HEK293 (cell line): ENCODE measurements around the gene MTOR.

ENCODE experiments used
- CTCF ChIA-PET: fragments of 350-600 bp; formaldehyde crosslinking; extraction: SDS; loops from one replicate; lab custom pipeline; 2021; ENCODE audit warnings: antibody characterized with exemption; lab: Yijun Ruan, JAX
- POLR2A ChIA-PET: fragments of 300-600 bp; formaldehyde crosslinking; extraction: SDS; loops from one replicate; lab custom pipeline; 2020; ENCODE audit warnings: antibody characterized with exemption, inconsistent platforms; lab: Yijun Ruan, JAX
- H3K27ac ChIP-seq: fragments of 200-500 bp; sonication (Bioruptor generic); 2 replicates; pipeline ENCODE4 v1.5.1; 2014; ENCODE audit warnings: low read depth, low read length, control low read depth, inconsistent platforms; ENCODE audit errors: extremely low read depth
- H3K36me3 ChIP-seq, 2 experiments: fragments of 200-500 bp in 1 of 2; sonication (Bioruptor generic) in 1 of 2; 1 replicate in 1 of 2; 2 replicates in 1 of 2; pipeline ENCODE4 v1.5.1; 2014 to 2017; ENCODE audit warnings: inconsistent platforms in 2 of 2, low read length in 2 of 2; ENCODE audit not compliant: control insufficient read depth in 2 of 2, insufficient read depth in 1 of 2
- H3K4me1 ChIP-seq: fragments of 200-500 bp; sonication (Bioruptor generic); 2 replicates; pipeline ENCODE4 v1.5.1; 2014; ENCODE audit warnings: mild to moderate bottlenecking, low read length, inconsistent platforms; ENCODE audit not compliant: control insufficient read depth, insufficient read depth
- H3K4me3 ChIP-seq: 2 replicates; pipeline ENCODE4 v1.5.1; 2011; ENCODE audit warnings: low read depth, mild to moderate bottlenecking, control low read depth, low read length, moderate library complexity
- H3K9me3 ChIP-seq: fragments of 200-500 bp; sonication (Bioruptor generic); 2 replicates; pipeline ENCODE4 v1.5.1; 2014; ENCODE audit warnings: low read depth, low read length, inconsistent platforms; ENCODE audit not compliant: control insufficient read depth, insufficient read depth
- GLI2 ChIP-seq: fragments of 450-650 bp; formaldehyde crosslinking; IDR thresholded peaks from 2 replicates; pipeline ENCODE4; 2017; ENCODE audit warnings: missing biosample characterization, missing genetic modification characterization, low read depth, borderline replicate concordance
- HOXC10 ChIP-seq: sonication (generic); formaldehyde crosslinking; IDR thresholded peaks from 2 replicates; pipeline ENCODE4 v1.8.1; 2023; ENCODE audit warnings: mild to moderate bottlenecking, missing genetic modification reagents
- MYNN ChIP-seq: fragments of 450-650 bp; formaldehyde crosslinking; IDR thresholded peaks from 2 replicates; pipeline ENCODE4 v1.5.1; 2016; ENCODE audit warnings: missing biosample characterization, missing genetic modification characterization, borderline replicate concordance
- SALL2 ChIP-seq: fragments of 450-650 bp; formaldehyde crosslinking; IDR thresholded peaks from 2 replicates; pipeline ENCODE4 v1.5.0; 2017; ENCODE audit warnings: missing biosample characterization, mild to moderate bottlenecking, missing genetic modification characterization, borderline replicate concordance
- ZNF10 ChIP-seq: fragments of 450-650 bp; formaldehyde crosslinking; IDR thresholded peaks from 2 replicates; pipeline ENCODE4 v1.5.1; 2017; ENCODE audit warnings: missing biosample characterization, missing genetic modification characterization
- ZNF148 ChIP-seq: fragments of 450-650 bp; formaldehyde crosslinking; IDR thresholded peaks from 2 replicates; pipeline ENCODE4 v1.5.0; 2017; ENCODE audit warnings: missing biosample characterization, missing genetic modification characterization, borderline replicate concordance
- ZNF174 ChIP-seq: fragments of 450-650 bp; formaldehyde crosslinking; IDR thresholded peaks from 2 replicates; pipeline ENCODE4 v1.5.0; 2017; ENCODE audit warnings: missing biosample characterization, mild to moderate bottlenecking, missing genetic modification characterization
- ZNF362 ChIP-seq: fragments of 450-650 bp; formaldehyde crosslinking; IDR thresholded peaks from 2 replicates; pipeline ENCODE4 v1.5.1; 2016; ENCODE audit warnings: missing biosample characterization, missing genetic modification characterization
- ZNF416 ChIP-seq: fragments of 450-650 bp; formaldehyde crosslinking; IDR thresholded peaks from 2 replicates; pipeline ENCODE4 v1.5.1; 2016; ENCODE audit warnings: missing biosample characterization, missing genetic modification characterization
- ZNF529 ChIP-seq: fragments of 450-650 bp; formaldehyde crosslinking; IDR thresholded peaks from 2 replicates; pipeline ENCODE4 v1.5.1; 2017; ENCODE audit warnings: missing genetic modification characterization, missing biosample characterization; ENCODE audit not compliant: insufficient replicate concordance
- ZNF561 ChIP-seq: fragments of 450-650 bp; IDR thresholded peaks from 2 replicates; pipeline ENCODE4 v1.5.1; 2018; ENCODE audit warnings: missing biosample characterization, missing genetic modification characterization, borderline replicate concordance
- ZNF610 ChIP-seq: fragments of 450-650 bp; formaldehyde crosslinking; IDR thresholded peaks from 2 replicates; pipeline ENCODE4 v1.5.1; 2016; ENCODE audit warnings: missing biosample characterization, missing genetic modification characterization, borderline replicate concordance
- ZNF621 ChIP-seq: fragments of 450-650 bp; formaldehyde crosslinking; IDR thresholded peaks from 2 replicates; pipeline ENCODE4 v1.5.1; 2017; ENCODE audit warnings: missing biosample characterization, missing genetic modification characterization
- TF ChIP-seq, protein P1 (sequence below): fragments of 450-650 bp; formaldehyde crosslinking; IDR thresholded peaks from 2 replicates; pipeline ENCODE4 v1.5.1; 2016; ENCODE audit warnings: missing biosample characterization, missing genetic modification characterization
- TF ChIP-seq, protein P2 (sequence below): fragments of 450-650 bp; formaldehyde crosslinking; IDR thresholded peaks from 2 replicates; pipeline ENCODE4 v1.5.1; 2016; ENCODE audit warnings: missing biosample characterization, missing genetic modification characterization, borderline replicate concordance
- TF ChIP-seq, protein P3 (sequence below): fragments of 450-650 bp; formaldehyde crosslinking; IDR thresholded peaks from 2 replicates; pipeline ENCODE4 v1.5.1; 2016; ENCODE audit warnings: missing biosample characterization, missing genetic modification characterization
- TF ChIP-seq, protein P4 (sequence below): fragments of 450-650 bp; formaldehyde crosslinking; IDR thresholded peaks from 2 replicates; pipeline ENCODE4 v1.5.1; 2016; ENCODE audit warnings: missing biosample characterization, missing genetic modification characterization

MTOR gene

GRCh38 chr1:11179125-11179524, 83.2 kb downstream of the MTOR start:
- Histone ChIP-seq H3K4me3 (no peak overlapping the region), H3K27ac (no peak overlapping the region), H3K9me3 (no peaks in the 10 kb centered on the region), H3K4me1 (peaks cover 11% of the 10 kb centered on the region), H3K36me3 (peaks cover 0 to 59% of the 10 kb centered on the region in 2 experiments; a peak in 2 of 3 replicates)
- ChIA-PET POLR2A (no interaction called here), CTCF (interaction anchor here (0.8 to 4.1 kb wide), 2 partner anchors 18 to 142 kb away, joined by 3 to 19 read pairs; no protein-coding TSS in a partner anchor)
- TF ChIP-seq, protein P1, sequence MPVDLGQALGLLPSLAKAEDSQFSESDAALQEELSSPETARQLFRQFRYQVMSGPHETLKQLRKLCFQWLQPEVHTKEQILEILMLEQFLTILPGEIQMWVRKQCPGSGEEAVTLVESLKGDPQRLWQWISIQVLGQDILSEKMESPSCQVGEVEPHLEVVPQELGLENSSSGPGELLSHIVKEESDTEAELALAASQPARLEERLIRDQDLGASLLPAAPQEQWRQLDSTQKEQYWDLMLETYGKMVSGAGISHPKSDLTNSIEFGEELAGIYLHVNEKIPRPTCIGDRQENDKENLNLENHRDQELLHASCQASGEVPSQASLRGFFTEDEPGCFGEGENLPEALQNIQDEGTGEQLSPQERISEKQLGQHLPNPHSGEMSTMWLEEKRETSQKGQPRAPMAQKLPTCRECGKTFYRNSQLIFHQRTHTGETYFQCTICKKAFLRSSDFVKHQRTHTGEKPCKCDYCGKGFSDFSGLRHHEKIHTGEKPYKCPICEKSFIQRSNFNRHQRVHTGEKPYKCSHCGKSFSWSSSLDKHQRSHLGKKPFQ (tag by site-specific recombination): no peak
- TF ChIP-seq, protein P2, sequence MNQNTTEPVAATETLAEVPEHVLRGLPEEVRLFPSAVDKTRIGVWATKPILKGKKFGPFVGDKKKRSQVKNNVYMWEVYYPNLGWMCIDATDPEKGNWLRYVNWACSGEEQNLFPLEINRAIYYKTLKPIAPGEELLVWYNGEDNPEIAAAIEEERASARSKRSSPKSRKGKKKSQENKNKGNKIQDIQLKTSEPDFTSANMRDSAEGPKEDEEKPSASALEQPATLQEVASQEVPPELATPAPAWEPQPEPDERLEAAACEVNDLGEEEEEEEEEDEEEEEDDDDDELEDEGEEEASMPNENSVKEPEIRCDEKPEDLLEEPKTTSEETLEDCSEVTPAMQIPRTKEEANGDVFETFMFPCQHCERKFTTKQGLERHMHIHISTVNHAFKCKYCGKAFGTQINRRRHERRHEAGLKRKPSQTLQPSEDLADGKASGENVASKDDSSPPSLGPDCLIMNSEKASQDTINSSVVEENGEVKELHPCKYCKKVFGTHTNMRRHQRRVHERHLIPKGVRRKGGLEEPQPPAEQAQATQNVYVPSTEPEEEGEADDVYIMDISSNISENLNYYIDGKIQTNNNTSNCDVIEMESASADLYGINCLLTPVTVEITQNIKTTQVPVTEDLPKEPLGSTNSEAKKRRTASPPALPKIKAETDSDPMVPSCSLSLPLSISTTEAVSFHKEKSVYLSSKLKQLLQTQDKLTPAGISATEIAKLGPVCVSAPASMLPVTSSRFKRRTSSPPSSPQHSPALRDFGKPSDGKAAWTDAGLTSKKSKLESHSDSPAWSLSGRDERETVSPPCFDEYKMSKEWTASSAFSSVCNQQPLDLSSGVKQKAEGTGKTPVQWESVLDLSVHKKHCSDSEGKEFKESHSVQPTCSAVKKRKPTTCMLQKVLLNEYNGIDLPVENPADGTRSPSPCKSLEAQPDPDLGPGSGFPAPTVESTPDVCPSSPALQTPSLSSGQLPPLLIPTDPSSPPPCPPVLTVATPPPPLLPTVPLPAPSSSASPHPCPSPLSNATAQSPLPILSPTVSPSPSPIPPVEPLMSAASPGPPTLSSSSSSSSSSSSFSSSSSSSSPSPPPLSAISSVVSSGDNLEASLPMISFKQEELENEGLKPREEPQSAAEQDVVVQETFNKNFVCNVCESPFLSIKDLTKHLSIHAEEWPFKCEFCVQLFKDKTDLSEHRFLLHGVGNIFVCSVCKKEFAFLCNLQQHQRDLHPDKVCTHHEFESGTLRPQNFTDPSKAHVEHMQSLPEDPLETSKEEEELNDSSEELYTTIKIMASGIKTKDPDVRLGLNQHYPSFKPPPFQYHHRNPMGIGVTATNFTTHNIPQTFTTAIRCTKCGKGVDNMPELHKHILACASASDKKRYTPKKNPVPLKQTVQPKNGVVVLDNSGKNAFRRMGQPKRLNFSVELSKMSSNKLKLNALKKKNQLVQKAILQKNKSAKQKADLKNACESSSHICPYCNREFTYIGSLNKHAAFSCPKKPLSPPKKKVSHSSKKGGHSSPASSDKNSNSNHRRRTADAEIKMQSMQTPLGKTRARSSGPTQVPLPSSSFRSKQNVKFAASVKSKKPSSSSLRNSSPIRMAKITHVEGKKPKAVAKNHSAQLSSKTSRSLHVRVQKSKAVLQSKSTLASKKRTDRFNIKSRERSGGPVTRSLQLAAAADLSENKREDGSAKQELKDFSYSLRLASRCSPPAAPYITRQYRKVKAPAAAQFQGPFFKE (tag by site-specific recombination): no peak
- TF ChIP-seq ZNF416 (tag by site-specific recombination): no peak
- no peak for TF ChIP-seq HOXC10 (CRISPR knock-in tag)
- TF ChIP-seq SALL2: no peak
- no peak for TF ChIP-seq ZNF174 (tag by site-specific recombination)
- no peak for TF ChIP-seq ZNF610 (tag by site-specific recombination)
- no peak for TF ChIP-seq ZNF148 (tag by site-specific recombination)
- TF ChIP-seq, protein P3, sequence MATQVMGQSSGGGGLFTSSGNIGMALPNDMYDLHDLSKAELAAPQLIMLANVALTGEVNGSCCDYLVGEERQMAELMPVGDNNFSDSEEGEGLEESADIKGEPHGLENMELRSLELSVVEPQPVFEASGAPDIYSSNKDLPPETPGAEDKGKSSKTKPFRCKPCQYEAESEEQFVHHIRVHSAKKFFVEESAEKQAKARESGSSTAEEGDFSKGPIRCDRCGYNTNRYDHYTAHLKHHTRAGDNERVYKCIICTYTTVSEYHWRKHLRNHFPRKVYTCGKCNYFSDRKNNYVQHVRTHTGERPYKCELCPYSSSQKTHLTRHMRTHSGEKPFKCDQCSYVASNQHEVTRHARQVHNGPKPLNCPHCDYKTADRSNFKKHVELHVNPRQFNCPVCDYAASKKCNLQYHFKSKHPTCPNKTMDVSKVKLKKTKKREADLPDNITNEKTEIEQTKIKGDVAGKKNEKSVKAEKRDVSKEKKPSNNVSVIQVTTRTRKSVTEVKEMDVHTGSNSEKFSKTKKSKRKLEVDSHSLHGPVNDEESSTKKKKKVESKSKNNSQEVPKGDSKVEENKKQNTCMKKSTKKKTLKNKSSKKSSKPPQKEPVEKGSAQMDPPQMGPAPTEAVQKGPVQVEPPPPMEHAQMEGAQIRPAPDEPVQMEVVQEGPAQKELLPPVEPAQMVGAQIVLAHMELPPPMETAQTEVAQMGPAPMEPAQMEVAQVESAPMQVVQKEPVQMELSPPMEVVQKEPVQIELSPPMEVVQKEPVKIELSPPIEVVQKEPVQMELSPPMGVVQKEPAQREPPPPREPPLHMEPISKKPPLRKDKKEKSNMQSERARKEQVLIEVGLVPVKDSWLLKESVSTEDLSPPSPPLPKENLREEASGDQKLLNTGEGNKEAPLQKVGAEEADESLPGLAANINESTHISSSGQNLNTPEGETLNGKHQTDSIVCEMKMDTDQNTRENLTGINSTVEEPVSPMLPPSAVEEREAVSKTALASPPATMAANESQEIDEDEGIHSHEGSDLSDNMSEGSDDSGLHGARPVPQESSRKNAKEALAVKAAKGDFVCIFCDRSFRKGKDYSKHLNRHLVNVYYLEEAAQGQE (tag by site-specific recombination): no peak
- TF ChIP-seq GLI2 (tag by site-specific recombination): no peak
- TF ChIP-seq MYNN (tag by site-specific recombination): no peak
- no peak for TF ChIP-seq ZNF621 (tag by site-specific recombination)
- no peak for TF ChIP-seq ZNF362 (tag by site-specific recombination)
- TF ChIP-seq ZNF561: no peak
- no peak for TF ChIP-seq ZNF529 (tag by site-specific recombination)
- no peak for TF ChIP-seq ZNF10
- TF ChIP-seq, protein P4, sequence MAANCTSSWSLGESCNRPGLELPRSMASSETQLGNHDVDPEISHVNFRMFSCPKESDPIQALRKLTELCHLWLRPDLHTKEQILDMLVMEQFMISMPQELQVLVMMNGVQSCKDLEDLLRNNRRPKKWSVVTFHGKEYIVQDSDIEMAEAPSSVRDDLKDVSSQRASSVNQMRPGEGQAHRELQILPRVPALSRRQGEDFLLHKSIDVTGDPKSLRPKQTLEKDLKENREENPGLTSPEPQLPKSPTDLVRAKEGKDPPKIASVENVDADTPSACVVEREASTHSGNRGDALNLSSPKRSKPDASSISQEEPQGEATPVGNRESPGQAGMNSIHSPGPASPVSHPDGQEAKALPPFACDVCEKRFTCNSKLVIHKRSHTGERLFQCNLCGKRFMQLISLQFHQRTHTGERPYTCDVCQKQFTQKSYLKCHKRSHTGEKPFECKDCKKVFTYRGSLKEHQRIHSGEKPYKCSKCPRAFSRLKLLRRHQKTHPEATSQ: no peak
